ENCODE data around the gene TSPAN11.

GRCh38 chr12:31011336-31011735, 84.8 kb downstream of the TSPAN11 start:
- TF ChIP-seq, protein P1, sequence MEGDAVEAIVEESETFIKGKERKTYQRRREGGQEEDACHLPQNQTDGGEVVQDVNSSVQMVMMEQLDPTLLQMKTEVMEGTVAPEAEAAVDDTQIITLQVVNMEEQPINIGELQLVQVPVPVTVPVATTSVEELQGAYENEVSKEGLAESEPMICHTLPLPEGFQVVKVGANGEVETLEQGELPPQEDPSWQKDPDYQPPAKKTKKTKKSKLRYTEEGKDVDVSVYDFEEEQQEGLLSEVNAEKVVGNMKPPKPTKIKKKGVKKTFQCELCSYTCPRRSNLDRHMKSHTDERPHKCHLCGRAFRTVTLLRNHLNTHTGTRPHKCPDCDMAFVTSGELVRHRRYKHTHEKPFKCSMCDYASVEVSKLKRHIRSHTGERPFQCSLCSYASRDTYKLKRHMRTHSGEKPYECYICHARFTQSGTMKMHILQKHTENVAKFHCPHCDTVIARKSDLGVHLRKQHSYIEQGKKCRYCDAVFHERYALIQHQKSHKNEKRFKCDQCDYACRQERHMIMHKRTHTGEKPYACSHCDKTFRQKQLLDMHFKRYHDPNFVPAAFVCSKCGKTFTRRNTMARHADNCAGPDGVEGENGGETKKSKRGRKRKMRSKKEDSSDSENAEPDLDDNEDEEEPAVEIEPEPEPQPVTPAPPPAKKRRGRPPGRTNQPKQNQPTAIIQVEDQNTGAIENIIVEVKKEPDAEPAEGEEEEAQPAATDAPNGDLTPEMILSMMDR (IDR thresholded peaks at IDR 0.05; ENCODE audit: insufficient read depth, low read length, poor library complexity, severe bottlenecking), result no peak
- no peak for TF ChIP-seq EZH2phosphoT487 (conservative IDR thresholded peaks at IDR 0.05; ENCODE audit: low read length)

Data from SU-DHL-6 (cell line).